Breast epithelium (tissue), 4 donors: Measurements from ENCODE around the gene PARD3B. TPM values are rescaled to one million over a fixed set of nuclear protein-coding genes. Genes with fewer than 3 reads are reported as not detected.

Source experiments
- DNase-seq, 2 donors: peaks; one replicate each; pipeline ENCODE4 v3.0.0-alpha.2; 2019; ENCODE audit warnings: low spot score in 2 of 2
- H3K27ac ChIP-seq, 2 donors: fragments of 200-600 bp; sonication (generic) in 1 of 2; one replicate each; pipeline ENCODE4 v1.5.1; 2016 to 2019; ENCODE audit warnings: mild to moderate bottlenecking in 1 of 2
- H3K27me3 ChIP-seq, 2 donors: fragments of 200-600 bp; sonication (generic) in 1 of 2; one replicate each; pipeline versions ENCODE4 v1.5.1 to v1.6.0; 2017 to 2019; ENCODE audit warnings: control low read depth in 1 of 2, mild to moderate bottlenecking in 1 of 2
- H3K36me3 ChIP-seq: fragments of 200-600 bp; one replicate; pipeline ENCODE4 v1.5.1; 2019
- H3K4me1 ChIP-seq, 2 donors: fragments of 200-600 bp; sonication (generic); one replicate each; pipeline ENCODE4 v1.5.1; 2016 to 2019; ENCODE audit warnings: control low read depth in 1 of 2
- H3K4me3 ChIP-seq, 3 donors: fragments of 200-600 bp; sonication (generic); 1 replicate in 2 of 3; 2 replicates in 1 of 3; pipeline ENCODE4 v1.5.1; 2016 to 2019; ENCODE audit warnings: mild to moderate bottlenecking in 3 of 3, moderate library complexity in 2 of 3
- H3K9me3 ChIP-seq, 2 donors: fragments of 200-600 bp; sonication (generic) in 1 of 2; one replicate each; pipeline ENCODE4 v1.5.1; 2016 to 2019; ENCODE audit warnings: control low read depth in 1 of 2
- POLR2A ChIP-seq: fragments of 450-650 bp; IDR thresholded peaks from one replicate; pipeline ENCODE4 v1.6.1; 2016; ENCODE audit warnings: antibody characterized with exemption, mild to moderate bottlenecking, moderate library complexity
- POLR2AphosphoS5 ChIP-seq, 3 donors: sonication (generic); formaldehyde crosslinking; IDR thresholded peaks; one replicate each; pipeline ENCODE4 v1.6.1; 2017; ENCODE audit warnings: antibody characterized with exemption in 3 of 3
- intact Hi-C: fragments of 100-400 bp; cut with DNase I; formaldehyde crosslinking; loops from one replicate; pipeline ENCODE4 v1.15.1; 2023; ENCODE audit warnings: low total_unique reads
- total RNA-seq, 3 donors: library from RNA; depleted of rRNA; stranded (reverse); fragments of >200 nt; gene quantifications; one replicate each; pipeline ENCODE4 v1.1.0, GENCODE V29; 2016
- TF ChIP-seq, protein P1 (sequence below), 3 donors: fragments of 450-650 bp; IDR thresholded peaks; one replicate each; pipeline ENCODE4 v1.5.1; 2016 to 2017; ENCODE audit warnings: antibody characterized with exemption in 3 of 3, mild to moderate bottlenecking in 3 of 3, moderate library complexity in 3 of 3

The PARD3B gene
- total RNA-seq, 3 donors from 2014 or later = 24.6 to 66.2 (median 25.9) TPM

DNA sequence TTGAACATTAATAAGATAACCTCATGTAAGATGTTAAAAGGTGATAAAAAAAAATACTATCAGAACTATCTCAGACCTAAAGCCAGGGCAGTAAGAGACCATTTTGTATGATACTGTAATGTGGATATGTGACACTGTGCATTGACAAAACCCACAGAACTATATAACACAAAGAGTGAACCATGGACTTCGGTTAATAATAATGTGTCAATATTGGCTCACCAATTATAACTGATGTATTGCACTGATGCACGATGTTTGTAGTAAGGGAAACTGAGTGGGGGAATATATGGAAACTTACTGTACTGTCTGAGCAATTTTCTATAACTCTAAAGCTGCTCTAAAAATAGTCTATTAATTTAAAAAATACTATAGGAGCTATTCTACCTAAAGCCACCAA lies 40.7 kb upstream of the PARD3B start:
- Histone ChIP-seq H3K4me3 (no peak overlapping the region), H3K4me1 (no peaks in the 10 kb centered on the region), H3K9me3 (no peaks in the 10 kb centered on the region), H3K27ac (no peak overlapping the region), H3K27me3 (no peaks in the 10 kb centered on the region), H3K36me3 (no peaks in the 10 kb centered on the region)
- intact Hi-C loops = no loop called here
- DNase-seq = no peak
- no peak for TF ChIP-seq POLR2A
- TF ChIP-seq, protein P1, sequence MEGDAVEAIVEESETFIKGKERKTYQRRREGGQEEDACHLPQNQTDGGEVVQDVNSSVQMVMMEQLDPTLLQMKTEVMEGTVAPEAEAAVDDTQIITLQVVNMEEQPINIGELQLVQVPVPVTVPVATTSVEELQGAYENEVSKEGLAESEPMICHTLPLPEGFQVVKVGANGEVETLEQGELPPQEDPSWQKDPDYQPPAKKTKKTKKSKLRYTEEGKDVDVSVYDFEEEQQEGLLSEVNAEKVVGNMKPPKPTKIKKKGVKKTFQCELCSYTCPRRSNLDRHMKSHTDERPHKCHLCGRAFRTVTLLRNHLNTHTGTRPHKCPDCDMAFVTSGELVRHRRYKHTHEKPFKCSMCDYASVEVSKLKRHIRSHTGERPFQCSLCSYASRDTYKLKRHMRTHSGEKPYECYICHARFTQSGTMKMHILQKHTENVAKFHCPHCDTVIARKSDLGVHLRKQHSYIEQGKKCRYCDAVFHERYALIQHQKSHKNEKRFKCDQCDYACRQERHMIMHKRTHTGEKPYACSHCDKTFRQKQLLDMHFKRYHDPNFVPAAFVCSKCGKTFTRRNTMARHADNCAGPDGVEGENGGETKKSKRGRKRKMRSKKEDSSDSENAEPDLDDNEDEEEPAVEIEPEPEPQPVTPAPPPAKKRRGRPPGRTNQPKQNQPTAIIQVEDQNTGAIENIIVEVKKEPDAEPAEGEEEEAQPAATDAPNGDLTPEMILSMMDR (IDR thresholded peaks at IDR 0.05) = no peak
- TF ChIP-seq POLR2AphosphoS5 (IDR thresholded peaks at IDR 0.05) = no peak

DNA sequence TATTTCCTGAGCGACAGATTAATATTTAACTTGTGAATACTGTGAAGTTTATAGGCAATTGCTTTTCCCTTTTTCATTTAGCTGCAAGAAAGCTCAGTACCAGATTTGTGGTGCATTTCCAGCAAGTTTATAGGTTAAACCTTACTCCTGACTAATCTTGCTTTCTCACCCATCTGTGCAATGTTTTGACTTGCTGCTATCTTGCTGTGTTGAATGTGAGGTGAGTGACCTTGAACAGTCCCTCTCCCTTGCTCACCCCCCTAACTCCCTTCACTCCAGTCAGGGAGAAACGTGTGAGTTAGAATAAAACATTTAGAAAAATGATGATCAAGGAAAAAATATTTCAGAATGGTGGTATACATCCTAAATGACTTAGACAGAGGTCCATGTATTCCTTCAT lies 39.8 kb upstream of the PARD3B start:
- Histone ChIP-seq H3K27me3 (no peaks in the 10 kb centered on the region), H3K4me3 (no peak overlapping the region), H3K4me1 (no peaks in the 10 kb centered on the region), H3K27ac (no peak overlapping the region), H3K36me3 (no peaks in the 10 kb centered on the region), H3K9me3 (no peaks in the 10 kb centered on the region)
- intact Hi-C loops = no loop called here
- no peak for TF ChIP-seq POLR2A
- TF ChIP-seq, protein P1 (IDR thresholded peaks at IDR 0.05) = no peak
- no peak for TF ChIP-seq POLR2AphosphoS5 (IDR thresholded peaks at IDR 0.05)
- no peak for DNase-seq

DNA sequence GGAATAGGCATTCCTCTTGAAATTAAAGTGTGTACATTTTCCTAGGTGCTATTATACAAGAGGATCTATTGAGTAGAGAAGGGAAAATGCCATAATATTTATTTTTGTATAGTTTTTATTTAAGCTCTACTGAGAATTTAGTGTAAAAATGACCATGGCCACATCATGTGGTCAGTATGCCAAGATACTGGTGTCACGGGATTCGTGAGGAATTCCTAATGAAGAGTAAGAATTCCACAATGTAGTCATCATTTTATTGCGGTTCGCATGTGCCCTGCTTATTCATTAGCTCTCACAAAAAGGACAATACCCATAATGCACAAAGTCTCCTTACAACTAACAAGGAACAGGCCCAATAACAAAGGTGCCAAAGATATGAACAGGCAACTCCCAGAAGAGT lies 39.3 kb upstream of the PARD3B start:
- intact Hi-C loops = no loop called here
- Histone ChIP-seq H3K9me3 (no peaks in the 10 kb centered on the region), H3K27me3 (no peaks in the 10 kb centered on the region), H3K4me3 (no peak overlapping the region), H3K4me1 (no peaks in the 10 kb centered on the region), H3K36me3 (no peaks in the 10 kb centered on the region), H3K27ac (no peak overlapping the region)
- DNase-seq = no peak
- TF ChIP-seq, protein P1 (IDR thresholded peaks at IDR 0.05) = no peak
- no peak for TF ChIP-seq POLR2AphosphoS5 (IDR thresholded peaks at IDR 0.05)
- TF ChIP-seq POLR2A = no peak

DNA sequence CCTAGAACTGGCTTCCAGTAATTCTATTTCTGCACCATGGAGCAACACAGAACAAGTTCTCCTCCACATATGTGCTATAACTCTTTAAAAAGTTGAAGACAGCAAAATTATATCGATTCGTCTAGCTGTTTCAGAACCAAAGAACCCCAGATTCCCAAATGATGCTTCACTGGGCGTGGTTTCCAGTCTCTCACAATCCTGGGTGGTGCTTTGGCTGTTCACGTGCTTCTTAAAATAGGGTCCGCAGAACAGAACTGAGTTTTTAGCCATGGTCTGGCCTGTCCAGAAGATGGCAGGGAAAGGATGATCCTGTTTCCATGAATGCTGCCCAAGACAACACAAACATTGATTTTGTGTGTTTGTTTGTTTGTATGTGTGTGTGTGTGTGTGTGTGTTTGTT lies 37.6 kb upstream of the PARD3B start:
- no peaks in the 10 kb centered on the region for H3K9me3 ChIP-seq
- no peak overlapping the region for H3K27ac ChIP-seq
- intact Hi-C loops = no loop called here
- no peaks in the 10 kb centered on the region for H3K4me1 ChIP-seq
- TF ChIP-seq, protein P1 (IDR thresholded peaks at IDR 0.05) = no peak
- TF ChIP-seq POLR2A = no peak
- no peak for TF ChIP-seq POLR2AphosphoS5 (IDR thresholded peaks at IDR 0.05)
- no peaks in the 10 kb centered on the region for H3K36me3 ChIP-seq
- H3K4me3 ChIP-seq = no peak overlapping the region
- no peak for DNase-seq
- no peaks in the 10 kb centered on the region for H3K27me3 ChIP-seq

DNA sequence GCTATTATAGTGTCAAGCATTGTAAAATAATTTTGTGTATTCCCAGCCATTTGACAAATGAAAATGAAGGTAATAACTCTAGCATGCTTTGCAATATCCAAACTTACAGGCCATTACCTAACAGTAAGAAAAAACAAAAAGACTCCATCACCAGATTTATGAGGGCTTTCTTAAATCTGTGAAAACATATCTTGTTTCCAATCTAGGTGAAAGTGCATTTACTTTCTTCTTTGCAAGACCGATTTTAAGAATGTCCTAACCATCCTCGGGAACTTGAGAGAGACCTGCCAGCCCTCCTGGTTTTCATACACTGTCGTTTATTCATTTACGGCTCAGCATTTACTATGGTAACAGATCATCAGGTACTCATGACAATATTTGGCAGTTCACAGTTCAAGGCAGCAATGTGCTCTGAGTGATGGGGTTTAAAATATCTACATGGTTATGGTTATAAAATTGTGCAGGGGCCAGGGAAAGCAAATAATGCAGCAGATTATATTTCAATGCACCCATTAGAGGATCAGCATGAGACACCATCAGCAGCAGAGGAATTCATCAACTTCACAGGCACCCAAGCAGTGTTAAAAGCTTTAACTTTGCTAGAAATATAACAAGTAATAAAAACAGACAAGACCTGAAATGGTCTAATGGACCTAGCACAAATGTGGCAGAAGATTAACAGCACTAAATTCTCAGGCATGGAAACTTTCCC lies 34.4 kb upstream of the PARD3B start:
- no peak for TF ChIP-seq POLR2AphosphoS5 (IDR thresholded peaks at IDR 0.05)
- DNase-seq = no peak
- Histone ChIP-seq H3K4me1 (no peaks in the 10 kb centered on the region), H3K4me3 (no peak overlapping the region), H3K36me3 (no peaks in the 10 kb centered on the region), H3K27me3 (no peaks in the 10 kb centered on the region), H3K27ac (no peak overlapping the region), H3K9me3 (no peaks in the 10 kb centered on the region)
- intact Hi-C loops = no loop called here
